ENCODE measurements around the gene ALPI.

DNA sequence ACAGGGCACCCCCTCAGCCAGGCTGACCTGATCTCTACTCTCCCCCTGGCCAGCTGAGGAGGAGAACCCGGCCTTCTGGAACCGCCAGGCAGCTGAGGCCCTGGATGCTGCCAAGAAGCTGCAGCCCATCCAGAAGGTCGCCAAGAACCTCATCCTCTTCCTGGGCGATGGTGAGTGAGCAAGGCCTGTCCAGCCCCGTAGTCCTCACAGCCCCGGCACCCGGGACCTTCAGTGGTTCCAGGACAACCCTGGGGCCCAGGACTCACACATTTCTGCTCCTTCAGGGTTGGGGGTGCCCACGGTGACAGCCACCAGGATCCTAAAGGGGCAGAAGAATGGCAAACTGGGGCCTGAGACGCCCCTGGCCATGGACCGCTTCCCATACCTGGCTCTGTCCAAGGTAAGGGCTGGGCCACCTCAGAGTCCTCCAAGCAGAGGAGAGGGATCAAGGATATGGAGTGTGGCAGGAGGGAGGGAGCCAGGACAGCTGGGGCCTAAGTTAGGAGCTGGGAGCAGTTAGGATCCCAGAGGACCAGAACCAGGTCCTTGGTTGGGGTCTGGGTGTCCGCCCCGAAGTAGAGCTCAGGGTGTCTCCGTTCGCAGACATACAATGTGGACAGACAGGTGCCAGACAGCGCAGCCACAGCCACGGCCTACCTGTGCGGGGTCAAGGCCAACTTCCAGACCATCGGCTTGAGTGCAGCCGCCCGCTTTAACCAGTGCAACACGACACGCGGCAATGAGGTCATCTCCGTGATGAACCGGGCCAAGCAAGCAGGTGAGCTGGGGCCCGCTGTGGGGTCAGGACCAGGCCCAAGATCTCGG is 555 bp downstream of the ALPI start:
- TF ChIP-seq POLR2A (IDR thresholded peaks at IDR 0.05) (no peak), POLR2AphosphoS5 (IDR thresholded peaks at IDR 0.05) (no peak)
